T-helper 1 cell treated with Interleukin-12 subunit alpha and Interleukin-12 subunit beta and Interleukin-4 antibody, amounts not matched to agents 30 μg/mL and 1 μg/mL, for 36 hours (primary cell): Measurements from ENCODE around the gene MAMDC2.

Source experiments
- H3K27ac Mint-ChIP-seq: one replicate; pipeline ENCODE4 v1.8.0; 2021; ENCODE audit warnings: mild to moderate bottlenecking, mixed read lengths
- H3K27me3 Mint-ChIP-seq: one replicate; pipeline ENCODE4 v1.8.0; 2021; ENCODE audit warnings: low read depth, mixed read lengths
- H3K36me3 Mint-ChIP-seq: one replicate; pipeline ENCODE4 v1.8.0; 2021; ENCODE audit warnings: low read depth, mixed read lengths
- H3K4me1 Mint-ChIP-seq: one replicate; pipeline ENCODE4 v1.8.0; 2021; ENCODE audit warnings: low read depth, mixed read lengths
- H3K4me3 Mint-ChIP-seq: one replicate; pipeline ENCODE4 v1.8.0; 2021; ENCODE audit warnings: mild to moderate bottlenecking, moderate library complexity, mixed read lengths
- H3K9me3 Mint-ChIP-seq: one replicate; pipeline ENCODE4 v1.8.0; 2021; ENCODE audit warnings: mixed read lengths

The MAMDC2 gene

GRCh38 chr9:70137577-70137976, 93.9 kb downstream of the MAMDC2 start:
- H3K27ac Mint-ChIP-seq, result no peak overlapping the region
- H3K27me3 Mint-ChIP-seq, result peaks cover 17% of the 10 kb centered on the region
- H3K4me1 Mint-ChIP-seq, result no peaks in the 10 kb centered on the region
- no peaks in the 10 kb centered on the region for H3K36me3 Mint-ChIP-seq
- H3K4me3 Mint-ChIP-seq, result no peak overlapping the region
- H3K9me3 Mint-ChIP-seq, result no peaks in the 10 kb centered on the region

GRCh38 chr9:70142101-70142500, 98.5 kb downstream of the MAMDC2 start:
- no peak overlapping the region for H3K4me3 Mint-ChIP-seq
- no peaks in the 10 kb centered on the region for H3K36me3 Mint-ChIP-seq
- no peaks in the 10 kb centered on the region for H3K4me1 Mint-ChIP-seq
- H3K27ac Mint-ChIP-seq, result no peak overlapping the region
- H3K9me3 Mint-ChIP-seq, result no peaks in the 10 kb centered on the region
- H3K27me3 Mint-ChIP-seq, result peaks cover 9% of the 10 kb centered on the region

GRCh38 chr9:70143394-70144130, 99.9 kb downstream of the MAMDC2 start:
- Mint-ChIP-seq H3K4me3 (no peak overlapping the region), H3K36me3 (no peaks in the 10 kb centered on the region), H3K4me1 (no peaks in the 10 kb centered on the region), H3K9me3 (no peaks in the 10 kb centered on the region), H3K27ac (no peak overlapping the region), H3K27me3 (peaks cover 6% of the 10 kb centered on the region)

- Mint-ChIP-seq H3K27me3 (peaks cover 6% of the 10 kb centered on the region), H3K36me3 (no peaks in the 10 kb centered on the region), H3K4me1 (no peaks in the 10 kb centered on the region), H3K9me3 (no peaks in the 10 kb centered on the region), H3K4me3 (no peak overlapping the region), H3K27ac (no peak overlapping the region)
These were observed 100.5 kb downstream of the MAMDC2 start for GRCh38 chr9:70144131-70144503.

- Mint-ChIP-seq H3K27me3 (peaks cover 6% of the 10 kb centered on the region), H3K4me1 (no peaks in the 10 kb centered on the region), H3K36me3 (no peaks in the 10 kb centered on the region), H3K27ac (no peak overlapping the region), H3K4me3 (no peak overlapping the region), H3K9me3 (no peaks in the 10 kb centered on the region)
These were observed 102.3 kb downstream of the MAMDC2 start for GRCh38 chr9:70145981-70146380.

GRCh38 chr9:70147196-70147595, 103.5 kb downstream of the MAMDC2 start:
- H3K4me3 Mint-ChIP-seq, result no peak overlapping the region
- H3K4me1 Mint-ChIP-seq, result no peaks in the 10 kb centered on the region
- H3K27ac Mint-ChIP-seq, result no peak overlapping the region
- no peaks in the 10 kb centered on the region for H3K9me3 Mint-ChIP-seq
- peaks cover 3% of the 10 kb centered on the region for H3K27me3 Mint-ChIP-seq
- H3K36me3 Mint-ChIP-seq, result no peaks in the 10 kb centered on the region

- H3K27ac Mint-ChIP-seq, result no peak overlapping the region
These were observed 104.0 kb downstream of the MAMDC2 start for GRCh38 chr9:70147651-70148050.

GRCh38 chr9:70152350-70152749, 108.7 kb downstream of the MAMDC2 start:
- Mint-ChIP-seq H3K27me3 (peaks cover 11% of the 10 kb centered on the region), H3K27ac (no peak overlapping the region), H3K9me3 (no peaks in the 10 kb centered on the region), H3K4me1 (no peaks in the 10 kb centered on the region), H3K4me3 (no peak overlapping the region), H3K36me3 (no peaks in the 10 kb centered on the region)

More at GRCh38 chr9:70147651-70148050, 104.0 kb downstream of the MAMDC2 start:
- H3K4me1 Mint-ChIP-seq, result no peaks in the 10 kb centered on the region
- no peaks in the 10 kb centered on the region for H3K36me3 Mint-ChIP-seq
- peaks cover 3% of the 10 kb centered on the region for H3K27me3 Mint-ChIP-seq
- H3K4me3 Mint-ChIP-seq, result no peak overlapping the region
- H3K9me3 Mint-ChIP-seq, result no peaks in the 10 kb centered on the region

- no peak overlapping the region for H3K27ac Mint-ChIP-seq
- H3K9me3 Mint-ChIP-seq, result no peaks in the 10 kb centered on the region
- no peaks in the 10 kb centered on the region for H3K4me1 Mint-ChIP-seq
- peaks cover 11% of the 10 kb centered on the region for H3K27me3 Mint-ChIP-seq
- no peak overlapping the region for H3K4me3 Mint-ChIP-seq
- H3K36me3 Mint-ChIP-seq, result no peaks in the 10 kb centered on the region
These were observed 113.1 kb downstream of the MAMDC2 start for GRCh38 chr9:70156729-70157128.

GRCh38 chr9:70159630-70160029, 116.0 kb downstream of the MAMDC2 start:
- no peak overlapping the region for H3K27ac Mint-ChIP-seq
- no peaks in the 10 kb centered on the region for H3K9me3 Mint-ChIP-seq
- H3K36me3 Mint-ChIP-seq, result no peaks in the 10 kb centered on the region
- H3K27me3 Mint-ChIP-seq, result peaks cover 11% of the 10 kb centered on the region
- H3K4me1 Mint-ChIP-seq, result no peaks in the 10 kb centered on the region
- H3K4me3 Mint-ChIP-seq, result no peak overlapping the region

GRCh38 chr9:70160686-70161600, 117.3 kb downstream of the MAMDC2 start:
- Mint-ChIP-seq H3K27me3 (no peaks in the 10 kb centered on the region), H3K4me1 (no peaks in the 10 kb centered on the region), H3K27ac (no peak overlapping the region), H3K9me3 (no peaks in the 10 kb centered on the region), H3K36me3 (no peaks in the 10 kb centered on the region), H3K4me3 (no peak overlapping the region)

GRCh38 chr9:70165006-70165602, 121.5 kb downstream of the MAMDC2 start:
- Mint-ChIP-seq H3K4me1 (no peaks in the 10 kb centered on the region), H3K4me3 (no peak overlapping the region), H3K27me3 (peaks cover 5% of the 10 kb centered on the region), H3K36me3 (no peaks in the 10 kb centered on the region), H3K9me3 (no peaks in the 10 kb centered on the region), H3K27ac (no peak overlapping the region)

GRCh38 chr9:70168521-70168920, 124.9 kb downstream of the MAMDC2 start:
- H3K4me3 Mint-ChIP-seq, result no peak overlapping the region
- no peaks in the 10 kb centered on the region for H3K4me1 Mint-ChIP-seq
- no peaks in the 10 kb centered on the region for H3K36me3 Mint-ChIP-seq
- peaks cover 5% of the 10 kb centered on the region for H3K27me3 Mint-ChIP-seq
- no peak overlapping the region for H3K27ac Mint-ChIP-seq
- H3K9me3 Mint-ChIP-seq, result no peaks in the 10 kb centered on the region

GRCh38 chr9:70169222-70169621, 125.6 kb downstream of the MAMDC2 start:
- no peak overlapping the region for H3K4me3 Mint-ChIP-seq
- H3K27ac Mint-ChIP-seq, result no peak overlapping the region
- H3K9me3 Mint-ChIP-seq, result no peaks in the 10 kb centered on the region
- H3K4me1 Mint-ChIP-seq, result no peaks in the 10 kb centered on the region
- H3K36me3 Mint-ChIP-seq, result no peaks in the 10 kb centered on the region
- peaks cover 5% of the 10 kb centered on the region for H3K27me3 Mint-ChIP-seq
